Vagina (tissue), 2 donors: Measurements from ENCODE around the gene SLC12A3.

ENCODE experiments used
- POLR2A ChIP-seq, 2 donors: fragments of 450-650 bp; IDR thresholded peaks; one replicate each; pipeline ENCODE4 v1.6.1; 2017; ENCODE audit warnings: antibody characterized with exemption in 2 of 2, mild to moderate bottlenecking in 2 of 2, moderate library complexity in 2 of 2
- POLR2AphosphoS5 ChIP-seq, 2 donors: sonication (generic); formaldehyde crosslinking; IDR thresholded peaks; one replicate each; pipeline ENCODE4 v1.9.0; 2017; ENCODE audit warnings: antibody characterized with exemption in 2 of 2, mild to moderate bottlenecking in 2 of 2, low read depth in 1 of 2; ENCODE audit not compliant: insufficient read depth in 1 of 2
- TF ChIP-seq, protein P1 (sequence below), 3 experiments: fragments of 450-650 bp in 2 of 3; fragments of 200-600 bp in 1 of 3; sonication (generic) in 1 of 3; IDR thresholded peaks; one replicate each; pipeline ENCODE4 v1.5.1; 2017 to 2019; ENCODE audit warnings: antibody characterized with exemption in 3 of 3, mild to moderate bottlenecking in 2 of 3, moderate library complexity in 2 of 3

DNA sequence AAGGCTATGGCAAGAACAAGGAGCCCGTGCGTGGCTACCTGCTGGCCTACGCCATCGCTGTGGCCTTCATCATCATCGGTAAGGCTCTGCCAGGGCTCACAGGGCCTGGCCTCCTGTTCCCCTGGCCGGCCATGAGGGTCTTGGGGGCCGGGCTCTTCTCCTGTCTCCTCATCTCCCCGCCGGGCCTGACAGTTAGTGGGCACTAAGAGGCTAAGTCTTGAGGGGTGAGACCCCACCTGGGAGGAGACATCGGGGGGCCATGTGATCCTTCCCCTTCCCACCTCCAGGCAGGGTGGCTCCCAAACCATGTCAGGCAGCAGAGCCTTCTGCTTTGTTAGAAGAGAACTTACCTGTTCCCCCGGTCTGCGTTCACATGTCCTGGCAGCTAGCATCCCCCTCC lies 15.2 kb downstream of the SLC12A3 start:
- TF ChIP-seq POLR2A (IDR thresholded peaks at IDR 0.05) (no peak), POLR2AphosphoS5 (IDR thresholded peaks at IDR 0.05; ENCODE audit: insufficient read depth in 1 of 2, low read depth in 1 of 2) (no peak)
- TF ChIP-seq, protein P1, sequence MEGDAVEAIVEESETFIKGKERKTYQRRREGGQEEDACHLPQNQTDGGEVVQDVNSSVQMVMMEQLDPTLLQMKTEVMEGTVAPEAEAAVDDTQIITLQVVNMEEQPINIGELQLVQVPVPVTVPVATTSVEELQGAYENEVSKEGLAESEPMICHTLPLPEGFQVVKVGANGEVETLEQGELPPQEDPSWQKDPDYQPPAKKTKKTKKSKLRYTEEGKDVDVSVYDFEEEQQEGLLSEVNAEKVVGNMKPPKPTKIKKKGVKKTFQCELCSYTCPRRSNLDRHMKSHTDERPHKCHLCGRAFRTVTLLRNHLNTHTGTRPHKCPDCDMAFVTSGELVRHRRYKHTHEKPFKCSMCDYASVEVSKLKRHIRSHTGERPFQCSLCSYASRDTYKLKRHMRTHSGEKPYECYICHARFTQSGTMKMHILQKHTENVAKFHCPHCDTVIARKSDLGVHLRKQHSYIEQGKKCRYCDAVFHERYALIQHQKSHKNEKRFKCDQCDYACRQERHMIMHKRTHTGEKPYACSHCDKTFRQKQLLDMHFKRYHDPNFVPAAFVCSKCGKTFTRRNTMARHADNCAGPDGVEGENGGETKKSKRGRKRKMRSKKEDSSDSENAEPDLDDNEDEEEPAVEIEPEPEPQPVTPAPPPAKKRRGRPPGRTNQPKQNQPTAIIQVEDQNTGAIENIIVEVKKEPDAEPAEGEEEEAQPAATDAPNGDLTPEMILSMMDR (IDR thresholded peaks at IDR 0.05): no peak
